Spleen (tissue), 7 donors: ENCODE results near the gene PGM3.

Source experiments
- POLR2A ChIP-seq, 3 donors: fragments of 450-650 bp; IDR thresholded peaks; one replicate each; pipeline ENCODE4 v1.5.1; 2017; ENCODE audit warnings: antibody characterized with exemption in 3 of 3, mild to moderate bottlenecking in 1 of 3
- POLR2AphosphoS5 ChIP-seq, 3 donors: sonication (generic); formaldehyde crosslinking; IDR thresholded peaks; one replicate each; pipeline ENCODE4 v1.5.1; 2017; ENCODE audit warnings: antibody characterized with exemption in 3 of 3
- TF ChIP-seq, protein P1 (sequence below), 11 experiments: fragments of 200-600 bp in 7 of 11; fragments of 450-650 bp in 4 of 11; sonication (generic) in 4 of 11; IDR thresholded peaks in 8 of 11; conservative IDR thresholded peaks in 3 of 11; 1 replicate in 7 of 11; 2 replicates in 4 of 11; pipeline versions ENCODE4 v1.4.0 to v1.8.0; 2016 to 2021; ENCODE audit warnings: antibody characterized with exemption in 11 of 11, inconsistent platforms in 4 of 11, mild to moderate bottlenecking in 1 of 11
- donor health status: DM: no; HTN: no; CAD: no; lungs with moderate emphysema.
- donor health status: DM: no; HTN: no; CAD: no.
- donor health status: DM: no; HTN: no; CAD: no.

DNA sequence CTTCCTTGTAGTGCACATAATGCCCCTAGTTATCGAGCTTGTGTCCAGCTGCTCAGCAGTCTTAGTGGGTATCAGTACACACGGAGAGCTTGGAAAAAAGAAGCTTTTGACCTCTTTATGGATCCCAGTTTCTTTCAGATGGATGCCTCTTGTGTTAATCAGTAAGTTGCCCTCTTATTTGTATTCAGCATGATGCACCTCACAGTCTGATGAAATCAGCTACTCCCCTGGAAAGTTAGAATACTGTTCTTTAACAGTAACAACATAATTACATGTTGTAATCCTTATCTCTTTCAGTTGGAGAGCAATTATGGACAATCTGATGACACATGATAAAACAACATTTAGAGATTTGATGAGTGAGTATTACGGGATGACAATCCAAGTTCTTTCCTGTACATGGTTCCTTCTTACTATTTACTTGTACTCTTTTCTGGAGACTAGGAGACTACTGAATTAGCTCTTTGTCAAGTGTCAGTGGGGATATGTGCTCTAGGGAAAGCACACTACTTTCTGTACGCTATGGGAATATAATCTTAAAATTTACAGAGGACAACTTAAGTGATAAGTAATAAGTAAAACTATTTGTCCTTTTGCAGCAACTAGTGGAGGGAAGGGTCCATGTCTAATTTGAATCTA lies 39.1 kb downstream of the PGM3 start:
- TF ChIP-seq, protein P1, sequence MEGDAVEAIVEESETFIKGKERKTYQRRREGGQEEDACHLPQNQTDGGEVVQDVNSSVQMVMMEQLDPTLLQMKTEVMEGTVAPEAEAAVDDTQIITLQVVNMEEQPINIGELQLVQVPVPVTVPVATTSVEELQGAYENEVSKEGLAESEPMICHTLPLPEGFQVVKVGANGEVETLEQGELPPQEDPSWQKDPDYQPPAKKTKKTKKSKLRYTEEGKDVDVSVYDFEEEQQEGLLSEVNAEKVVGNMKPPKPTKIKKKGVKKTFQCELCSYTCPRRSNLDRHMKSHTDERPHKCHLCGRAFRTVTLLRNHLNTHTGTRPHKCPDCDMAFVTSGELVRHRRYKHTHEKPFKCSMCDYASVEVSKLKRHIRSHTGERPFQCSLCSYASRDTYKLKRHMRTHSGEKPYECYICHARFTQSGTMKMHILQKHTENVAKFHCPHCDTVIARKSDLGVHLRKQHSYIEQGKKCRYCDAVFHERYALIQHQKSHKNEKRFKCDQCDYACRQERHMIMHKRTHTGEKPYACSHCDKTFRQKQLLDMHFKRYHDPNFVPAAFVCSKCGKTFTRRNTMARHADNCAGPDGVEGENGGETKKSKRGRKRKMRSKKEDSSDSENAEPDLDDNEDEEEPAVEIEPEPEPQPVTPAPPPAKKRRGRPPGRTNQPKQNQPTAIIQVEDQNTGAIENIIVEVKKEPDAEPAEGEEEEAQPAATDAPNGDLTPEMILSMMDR (IDR thresholded peaks at IDR 0.05 in 8 of 11, conservative IDR thresholded peaks at IDR 0.05 in 3 of 11), result no peak
- TF ChIP-seq POLR2A (IDR thresholded peaks at IDR 0.05), result no peak
- TF ChIP-seq POLR2AphosphoS5 (IDR thresholded peaks at IDR 0.05), result no peak
